Nephron progenitor cell (in vitro differentiated cells): ENCODE measurements around the gene IRF6.
A peak's percentile ranks its signal among the peaks of the same experiment; 100 is the strongest.

Source experiments
- DNase-seq: peaks from one replicate; pipeline ENCODE4 v3.0.0; 2021
- H3K27ac Mint-ChIP-seq: 2 replicates; pipeline ENCODE4 v1.8.0; 2021; ENCODE audit warnings: mild to moderate bottlenecking, moderate library complexity, mixed read lengths
- H3K27me3 Mint-ChIP-seq: 2 replicates; pipeline ENCODE4 v1.8.0; 2021; ENCODE audit warnings: mild to moderate bottlenecking, low read depth, mixed read lengths; ENCODE audit not compliant: poor library complexity
- H3K36me3 Mint-ChIP-seq: 2 replicates; pipeline ENCODE4 v1.8.0; 2021; ENCODE audit warnings: low read depth, mixed read lengths
- H3K4me1 Mint-ChIP-seq: 2 replicates; pipeline ENCODE4 v1.8.0; 2021; ENCODE audit warnings: mixed read lengths
- H3K4me3 Mint-ChIP-seq: 2 replicates; pipeline ENCODE4 v1.8.0; 2021; ENCODE audit warnings: mild to moderate bottlenecking, moderate library complexity, mixed read lengths
- H3K9me3 Mint-ChIP-seq: 2 replicates; pipeline ENCODE4 v1.8.0; 2021; ENCODE audit warnings: mild to moderate bottlenecking, moderate library complexity, mixed read lengths
- TF ChIP-seq, protein P1 (sequence below): fragments of 200-600 bp; sonication (generic); IDR thresholded peaks from 2 replicates; pipeline ENCODE4 v1.5.0; 2021; ENCODE audit warnings: antibody characterized with exemption

IRF6 gene

DNA sequence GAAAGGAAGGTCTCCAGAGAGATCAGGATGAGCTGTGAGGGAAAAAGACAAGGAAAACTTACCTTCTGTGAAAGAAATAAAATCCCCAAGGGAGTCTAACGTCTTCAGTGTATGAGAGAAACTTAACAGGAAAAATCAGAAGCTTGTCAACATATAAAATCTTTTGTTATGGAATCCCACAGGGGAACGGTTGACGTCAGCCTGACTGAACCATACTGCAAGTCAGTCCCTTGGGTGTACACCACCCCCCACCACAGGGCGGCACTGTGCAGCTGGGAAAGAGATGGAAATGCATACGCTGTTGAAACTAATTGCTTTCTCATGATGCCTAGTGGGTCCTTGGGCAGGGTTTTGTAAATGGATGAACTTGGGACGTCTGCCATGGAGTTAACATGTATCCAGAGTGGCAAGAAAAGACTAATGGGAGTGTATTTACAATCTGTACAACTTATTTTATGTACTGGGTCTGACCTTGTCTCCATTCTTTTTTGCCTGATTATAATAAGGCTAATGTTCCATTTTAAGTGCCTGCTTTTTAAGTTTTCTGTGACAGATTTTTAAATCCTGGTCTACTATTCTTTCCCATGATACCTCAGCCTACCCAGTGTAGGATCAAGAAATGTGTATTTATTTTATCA, 44.5 kb upstream of the IRF6 start:
- Mint-ChIP-seq H3K27me3 (no peaks in the 10 kb centered on the region), H3K27ac (no peak overlapping the region), H3K36me3 (peaks cover 52% of the 10 kb centered on the region), H3K4me1 (no peaks in the 10 kb centered on the region), H3K4me3 (no peak overlapping the region), H3K9me3 (no peaks in the 10 kb centered on the region)
- TF ChIP-seq, protein P1, sequence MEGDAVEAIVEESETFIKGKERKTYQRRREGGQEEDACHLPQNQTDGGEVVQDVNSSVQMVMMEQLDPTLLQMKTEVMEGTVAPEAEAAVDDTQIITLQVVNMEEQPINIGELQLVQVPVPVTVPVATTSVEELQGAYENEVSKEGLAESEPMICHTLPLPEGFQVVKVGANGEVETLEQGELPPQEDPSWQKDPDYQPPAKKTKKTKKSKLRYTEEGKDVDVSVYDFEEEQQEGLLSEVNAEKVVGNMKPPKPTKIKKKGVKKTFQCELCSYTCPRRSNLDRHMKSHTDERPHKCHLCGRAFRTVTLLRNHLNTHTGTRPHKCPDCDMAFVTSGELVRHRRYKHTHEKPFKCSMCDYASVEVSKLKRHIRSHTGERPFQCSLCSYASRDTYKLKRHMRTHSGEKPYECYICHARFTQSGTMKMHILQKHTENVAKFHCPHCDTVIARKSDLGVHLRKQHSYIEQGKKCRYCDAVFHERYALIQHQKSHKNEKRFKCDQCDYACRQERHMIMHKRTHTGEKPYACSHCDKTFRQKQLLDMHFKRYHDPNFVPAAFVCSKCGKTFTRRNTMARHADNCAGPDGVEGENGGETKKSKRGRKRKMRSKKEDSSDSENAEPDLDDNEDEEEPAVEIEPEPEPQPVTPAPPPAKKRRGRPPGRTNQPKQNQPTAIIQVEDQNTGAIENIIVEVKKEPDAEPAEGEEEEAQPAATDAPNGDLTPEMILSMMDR: peak; percentile 61
- peak; percentile 68 for DNase-seq

DNA sequence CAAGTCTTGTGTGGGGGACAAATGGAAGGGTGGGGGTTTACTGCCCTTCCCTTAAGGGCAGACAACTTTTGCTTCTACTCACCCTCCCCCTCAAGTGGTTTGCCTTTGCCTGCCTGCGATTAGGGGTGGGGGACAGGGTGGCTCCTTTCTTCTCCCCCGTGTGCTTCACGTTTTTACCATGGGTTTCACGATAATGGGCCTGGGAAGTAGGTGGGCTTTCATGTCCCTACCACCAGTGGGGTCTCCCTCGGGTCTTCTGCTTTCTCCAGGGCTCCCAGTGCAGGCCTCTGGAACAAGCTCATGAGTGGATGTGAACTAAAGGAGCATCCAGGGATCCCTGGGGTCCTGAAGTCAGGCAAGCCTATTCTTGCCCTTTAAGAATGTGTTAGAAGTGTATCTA, 43.4 kb upstream of the IRF6 start:
- TF ChIP-seq, protein P1: no peak
- Mint-ChIP-seq H3K9me3 (no peaks in the 10 kb centered on the region), H3K27ac (no peak overlapping the region), H3K36me3 (peaks cover 50% of the 10 kb centered on the region), H3K4me1 (no peaks in the 10 kb centered on the region), H3K27me3 (no peaks in the 10 kb centered on the region), H3K4me3 (no peak overlapping the region)
- no peak for DNase-seq

DNA sequence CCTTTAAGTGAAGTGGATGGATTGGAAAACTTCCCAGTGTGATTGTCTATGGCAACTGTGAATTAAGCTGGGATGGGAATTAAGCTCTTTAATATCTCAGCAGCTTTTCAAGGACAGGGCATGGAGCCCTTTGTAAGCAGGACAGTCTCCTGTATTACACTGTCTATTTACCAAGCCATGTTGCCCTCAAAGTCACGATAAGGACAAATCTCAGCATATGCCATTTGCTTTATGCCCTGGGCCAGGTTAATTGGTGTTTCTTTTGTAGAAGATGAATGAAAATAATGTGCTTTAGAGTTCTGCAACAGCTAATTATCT, 39.4 kb upstream of the IRF6 start:
- TF ChIP-seq, protein P1: no peak
- Mint-ChIP-seq H3K27me3 (no peaks in the 10 kb centered on the region), H3K4me1 (no peaks in the 10 kb centered on the region), H3K36me3 (peaks cover 49% of the 10 kb centered on the region), H3K9me3 (no peaks in the 10 kb centered on the region), H3K27ac (no peak overlapping the region), H3K4me3 (no peak overlapping the region)
- DNase-seq: no peak

DNA sequence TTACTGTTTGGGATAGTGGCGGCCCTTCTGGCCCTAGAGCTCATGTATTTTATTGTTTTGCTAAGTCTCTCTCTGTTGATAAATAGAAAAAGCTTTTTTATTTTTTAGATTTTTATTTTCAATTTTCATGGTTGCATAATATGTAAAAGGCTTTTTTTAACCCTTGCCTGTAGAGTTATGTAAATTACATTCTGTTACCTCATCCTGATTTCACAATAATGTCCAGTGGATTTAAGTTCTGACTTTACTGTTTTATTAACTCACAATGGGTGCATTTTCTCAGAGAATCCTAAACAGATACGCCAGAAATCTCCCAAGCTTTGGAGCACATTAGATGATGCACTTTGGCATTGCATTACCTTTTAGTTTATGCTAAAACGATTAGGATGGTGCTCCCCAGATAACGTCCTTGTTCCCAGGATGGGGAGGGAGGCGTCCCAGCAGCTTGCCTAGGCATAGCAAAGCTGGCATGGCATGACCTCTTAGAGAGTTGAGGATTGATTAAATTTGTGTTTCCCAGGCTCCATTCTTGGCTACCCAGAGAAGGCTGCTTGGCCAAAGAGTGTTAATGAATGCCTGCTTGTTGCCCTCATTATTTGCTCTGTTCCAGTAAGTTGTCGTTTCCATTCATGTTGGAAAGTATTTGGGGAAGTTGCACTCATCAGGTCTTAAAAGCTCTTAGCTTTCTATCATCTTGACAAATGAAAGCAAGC, 38.9 kb upstream of the IRF6 start:
- Mint-ChIP-seq H3K4me3 (no peak overlapping the region), H3K36me3 (peaks cover 51% of the 10 kb centered on the region), H3K27me3 (no peaks in the 10 kb centered on the region), H3K27ac (no peak overlapping the region), H3K9me3 (no peaks in the 10 kb centered on the region), H3K4me1 (no peaks in the 10 kb centered on the region)
- DNase-seq: no peak
- TF ChIP-seq, protein P1: no peak

DNA sequence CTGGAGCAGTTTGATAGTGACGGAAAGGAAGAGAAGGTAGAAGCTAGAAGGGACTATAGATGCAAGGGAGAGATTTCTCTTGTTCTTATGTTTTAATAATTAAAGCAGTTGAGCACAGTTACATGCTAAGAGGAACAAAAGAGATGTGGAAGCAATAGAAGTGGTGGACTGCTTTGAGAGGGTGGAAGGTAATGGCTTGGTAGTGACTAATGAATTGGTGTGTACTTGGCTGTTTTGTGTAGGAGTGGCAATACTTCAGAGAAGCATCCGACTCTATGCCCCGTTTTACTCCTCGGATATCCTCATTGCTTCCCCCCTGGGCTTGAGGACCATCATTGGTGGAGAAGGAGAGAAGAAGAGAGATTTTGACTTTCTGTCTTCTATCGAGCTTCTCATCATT, 34.7 kb upstream of the IRF6 start:
- Mint-ChIP-seq H3K9me3 (no peaks in the 10 kb centered on the region), H3K36me3 (peaks cover 50% of the 10 kb centered on the region), H3K4me1 (no peaks in the 10 kb centered on the region), H3K4me3 (no peak overlapping the region), H3K27me3 (no peaks in the 10 kb centered on the region), H3K27ac (peak overlapping the region; percentile 5)
- TF ChIP-seq, protein P1: no peak
- no peak for DNase-seq
